A549 (cell line): ENCODE results near the gene VPS41.

Experiments used
- EP300 ChIP-seq, 2 experiments: fragments of >200 bp; sonication (Bioruptor Twin); formaldehyde crosslinking; IDR thresholded peaks; 2 replicates in 1 of 2; 3 replicates in 1 of 2; pipeline ENCODE4 v1.6.1; 2016 to 2017
- HOXA7 ChIP-seq: fragments of 250-450 bp; sonication (Bioruptor Pico); IDR thresholded peaks from 2 replicates; pipeline ENCODE4 v1.5.0; 2020; ENCODE audit warnings: mild to moderate bottlenecking, moderate library complexity
- PHF8 ChIP-seq: fragments of 200-600 bp; sonication (generic); IDR thresholded peaks from 2 replicates; pipeline ENCODE4 v1.6.1; 2016; ENCODE audit warnings: low read depth, mild to moderate bottlenecking, antibody characterized with exemption, moderate library complexity, borderline replicate concordance
- TF ChIP-seq, protein P1 (sequence below): IDR thresholded peaks from 2 replicates; pipeline ENCODE4 v1.6.1; 2012

DNA sequence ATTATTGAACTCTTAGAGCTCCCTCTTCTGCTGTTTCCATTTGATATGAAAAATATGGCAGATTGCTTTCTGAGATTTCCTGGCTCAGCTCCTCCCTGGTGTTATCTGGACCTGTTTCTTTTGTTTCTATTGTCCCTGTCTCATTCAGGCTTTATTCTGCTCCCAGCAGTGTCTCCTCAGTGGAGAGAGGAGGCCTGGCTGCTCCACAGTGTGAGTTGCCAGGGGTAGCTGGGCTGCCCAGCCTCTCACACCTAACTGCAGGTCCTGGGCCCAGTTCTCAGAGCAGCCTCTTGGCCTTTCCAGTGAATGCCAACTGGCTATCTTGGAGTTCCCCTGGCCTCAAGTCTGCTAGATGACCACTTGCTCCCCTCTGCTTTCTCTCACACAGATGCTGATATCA, 127.0 kb downstream of the VPS41 start:
- TF ChIP-seq, protein P1, sequence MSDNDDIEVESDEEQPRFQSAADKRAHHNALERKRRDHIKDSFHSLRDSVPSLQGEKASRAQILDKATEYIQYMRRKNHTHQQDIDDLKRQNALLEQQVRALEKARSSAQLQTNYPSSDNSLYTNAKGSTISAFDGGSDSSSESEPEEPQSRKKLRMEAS: no peak
- TF ChIP-seq HOXA7 (no peak), PHF8 (no peak), EP300 (IDR thresholded peaks at IDR 0.05) (no peak)
